Activated effector memory CD4-positive, alpha-beta T cell treated with Interleukin-2 at 50 U/mL for 16 hours (primary cell): ENCODE measurements around the gene MUC22.

Experiments
- DNase-seq: peaks from one replicate; pipeline ENCODE4 v3.0.0-alpha.2; 2020

Gene MUC22

DNA sequence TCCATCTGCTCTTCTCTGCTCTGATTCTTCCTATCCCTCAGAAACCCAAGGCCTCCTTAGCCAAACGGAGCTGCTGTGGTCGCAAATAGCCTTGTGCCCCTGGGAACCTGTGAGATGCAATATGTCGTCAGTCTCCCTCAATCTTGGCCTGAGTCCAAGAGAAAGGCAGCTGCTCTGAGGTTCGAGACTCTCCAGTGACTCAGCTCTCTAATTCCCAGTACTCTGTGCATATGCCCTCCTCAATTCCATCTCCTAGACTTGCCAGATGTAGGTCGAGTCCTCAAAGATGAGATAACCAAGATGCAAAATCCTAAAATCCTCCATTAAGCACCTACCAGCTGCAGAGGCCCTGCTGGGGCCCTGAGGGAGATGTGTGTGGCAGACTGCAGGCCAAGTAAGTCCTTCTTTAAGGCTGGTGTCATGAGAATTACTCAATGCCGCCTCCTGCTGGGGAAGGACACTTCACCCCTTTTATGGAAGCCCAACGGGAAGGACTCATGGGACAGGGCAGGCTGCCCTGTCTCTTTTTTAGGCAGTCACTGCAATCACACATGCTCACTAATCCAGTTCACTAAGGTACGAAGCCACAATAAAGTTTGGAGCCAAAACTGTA is 73.6 kb downstream of the MUC22 start:
- DNase-seq, result no peak
